NCI-H82 treated with DMSO at 0.1 percent for 48 hours (cell line): ENCODE results near the gene EGLN3.
"Not testable (repeated sequence)": the region's sequence is repeated elsewhere in the genome, so short reads cannot be mapped to it uniquely, and the experiment has no call there.

Source experiments
- DNase-seq: peaks from one replicate; lab custom pipeline; 2025; ENCODE audit not compliant: unreplicated experiment; lab: John Stamatoyannopoulos, UW

EGLN3 gene

GRCh38 chr14:33950320-33951182, at the start of gene EGLN3:
EGLN3 (minus strand) TSS chr14:33951074; CDS start chr14:33950752, 322 bp downstream.
- DNase-seq = no peak

- DNase-seq = no peak
Observed at GRCh38 chr14:34000396-34000795, 49.5 kb upstream of the EGLN3 start.

- no peak for DNase-seq
Observed at GRCh38 chr14:33999771-34000291, 49.0 kb upstream of the EGLN3 start.

- no peak for DNase-seq
Observed at GRCh38 chr14:33997611-33998010, 46.7 kb upstream of the EGLN3 start.

- DNase-seq = no peak
Observed at GRCh38 chr14:33996462-33996861, 45.6 kb upstream of the EGLN3 start.

- no peak for DNase-seq
Observed at GRCh38 chr14:33993246-33993645, 42.4 kb upstream of the EGLN3 start.

GRCh38 chr14:33992274-33993007, 41.6 kb upstream of the EGLN3 start:
- DNase-seq = no peak

- DNase-seq = no peak
Observed at GRCh38 chr14:33990790-33991189, 39.9 kb upstream of the EGLN3 start.

GRCh38 chr14:33987565-33988080, 36.7 kb upstream of the EGLN3 start:
- DNase-seq = no peak

GRCh38 chr14:33986804-33987203, 35.9 kb upstream of the EGLN3 start:
- DNase-seq = no peak

GRCh38 chr14:33985242-33985641, 34.4 kb upstream of the EGLN3 start:
- no peak for DNase-seq

GRCh38 chr14:33979613-33980276, 28.9 kb upstream of the EGLN3 start:
- DNase-seq = no peak

- DNase-seq = no peak
Observed at GRCh38 chr14:33978892-33979612, 28.2 kb upstream of the EGLN3 start.

- DNase-seq = no peak
Observed at GRCh38 chr14:33972583-33973081, 21.8 kb upstream of the EGLN3 start.

- DNase-seq = not testable (repeated sequence)
Observed at GRCh38 chr14:33969846-33970245, 19.0 kb upstream of the EGLN3 start.

GRCh38 chr14:33968722-33969121, 17.8 kb upstream of the EGLN3 start:
- DNase-seq = no peak

- no peak for DNase-seq
Observed at GRCh38 chr14:33967138-33967537, 16.3 kb upstream of the EGLN3 start.

GRCh38 chr14:33966276-33966675, 15.4 kb upstream of the EGLN3 start:
- DNase-seq = no peak

GRCh38 chr14:33964599-33965317, 13.9 kb upstream of the EGLN3 start:
- no peak for DNase-seq

- DNase-seq = no peak
Observed at GRCh38 chr14:33963892-33964291, 13.0 kb upstream of the EGLN3 start.
